ENCODE results near the gene ADGRL3. TPM values are rescaled to one million over a fixed set of nuclear protein-coding genes. Genes with fewer than 3 reads are reported as not detected.
"Not testable (repeated sequence)": the region's sequence is repeated elsewhere in the genome, so short reads cannot be mapped to it uniquely, and the experiment has no call there.

ADGRL3 gene
- total RNA-seq, 2 experiments from 2014 or later = not detected

DNA sequence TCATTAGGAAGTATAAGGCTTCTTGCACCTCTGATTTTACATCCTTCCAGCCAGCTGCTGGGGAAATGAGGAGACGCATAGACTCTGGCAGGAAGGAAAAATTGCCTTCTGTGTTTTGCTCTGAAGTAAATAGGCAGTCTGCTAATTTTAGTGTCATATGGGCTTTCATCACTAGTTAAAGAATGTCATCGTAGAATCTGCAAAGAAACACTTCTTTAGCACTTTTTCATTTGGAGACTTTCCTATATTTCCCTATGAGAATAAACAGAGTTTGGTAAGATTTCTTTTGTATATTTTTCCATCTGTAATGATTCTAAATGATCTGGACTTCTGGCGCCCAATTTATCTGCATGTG is 3.3 kb downstream of the ADGRL3 start:
- intact Hi-C loops (cut with micrococcal nuclease) = no loop called here
- no peak for ATAC-seq
- Mint-ChIP-seq H3K4me3 (no peak overlapping the region), H3K27ac (no peak overlapping the region), H3K27me3 (peaks cover 46% of the 10 kb centered on the region), H3K9me3 (peaks cover 1% of the 10 kb centered on the region), H3K4me1 (ENCODE audit: low read depth) (peaks cover 2% of the 10 kb centered on the region), H3K36me3 (ENCODE audit: low read depth) (peaks cover 3% of the 10 kb centered on the region)
- TF ChIP-seq, protein P1, sequence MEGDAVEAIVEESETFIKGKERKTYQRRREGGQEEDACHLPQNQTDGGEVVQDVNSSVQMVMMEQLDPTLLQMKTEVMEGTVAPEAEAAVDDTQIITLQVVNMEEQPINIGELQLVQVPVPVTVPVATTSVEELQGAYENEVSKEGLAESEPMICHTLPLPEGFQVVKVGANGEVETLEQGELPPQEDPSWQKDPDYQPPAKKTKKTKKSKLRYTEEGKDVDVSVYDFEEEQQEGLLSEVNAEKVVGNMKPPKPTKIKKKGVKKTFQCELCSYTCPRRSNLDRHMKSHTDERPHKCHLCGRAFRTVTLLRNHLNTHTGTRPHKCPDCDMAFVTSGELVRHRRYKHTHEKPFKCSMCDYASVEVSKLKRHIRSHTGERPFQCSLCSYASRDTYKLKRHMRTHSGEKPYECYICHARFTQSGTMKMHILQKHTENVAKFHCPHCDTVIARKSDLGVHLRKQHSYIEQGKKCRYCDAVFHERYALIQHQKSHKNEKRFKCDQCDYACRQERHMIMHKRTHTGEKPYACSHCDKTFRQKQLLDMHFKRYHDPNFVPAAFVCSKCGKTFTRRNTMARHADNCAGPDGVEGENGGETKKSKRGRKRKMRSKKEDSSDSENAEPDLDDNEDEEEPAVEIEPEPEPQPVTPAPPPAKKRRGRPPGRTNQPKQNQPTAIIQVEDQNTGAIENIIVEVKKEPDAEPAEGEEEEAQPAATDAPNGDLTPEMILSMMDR (IDR thresholded peaks at IDR 0.05) = no peak
- CTCF ChIA-PET = no interaction called here
- POLR2A ChIA-PET = no interaction called here
- no peak for DNase-seq

DNA sequence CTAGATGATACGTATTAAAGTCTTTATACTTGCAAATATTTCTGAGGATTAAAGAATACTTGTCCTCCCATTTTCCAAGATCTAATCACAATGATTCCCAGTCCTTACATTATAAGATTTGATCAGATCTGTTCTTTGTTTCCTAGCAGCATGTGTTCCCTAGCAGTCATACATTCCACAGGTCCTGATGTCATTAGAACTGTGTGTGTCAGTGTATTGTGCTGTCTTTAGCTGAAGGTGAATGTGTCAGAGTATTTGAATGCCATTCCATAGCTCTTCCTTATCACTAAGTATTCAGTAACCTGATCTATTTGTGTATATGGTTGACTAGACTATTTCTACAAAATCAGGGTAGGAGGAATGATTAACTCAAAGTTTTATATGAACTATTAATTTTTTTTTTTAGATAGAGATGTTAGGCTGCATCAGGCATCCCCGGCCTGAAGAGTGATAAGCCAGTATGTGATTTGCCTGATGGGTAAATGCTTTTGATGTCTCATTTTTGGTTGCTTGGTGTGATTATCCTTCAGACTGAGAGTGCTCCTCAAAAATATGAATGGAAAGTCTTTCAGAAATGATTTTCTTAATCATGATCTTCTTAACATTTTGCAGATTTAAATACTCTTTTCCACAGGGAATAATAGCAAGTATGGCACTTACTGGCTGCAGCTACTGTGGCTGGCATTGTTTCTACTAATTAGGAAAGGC is 4.4 kb downstream of the ADGRL3 start:
- no peak overlapping the region for H3K27ac Mint-ChIP-seq
- H3K36me3 Mint-ChIP-seq (ENCODE audit: low read depth) = peaks cover 3% of the 10 kb centered on the region
- TF ChIP-seq, protein P1 (IDR thresholded peaks at IDR 0.05) = no peak
- peaks cover 2% of the 10 kb centered on the region for H3K4me1 Mint-ChIP-seq (ENCODE audit: low read depth)
- DNase-seq (no peak), ATAC-seq (no peak)
- CTCF ChIA-PET = no interaction called here
- no peak overlapping the region for H3K4me3 Mint-ChIP-seq
- intact Hi-C loops (cut with micrococcal nuclease) = no loop called here
- H3K9me3 Mint-ChIP-seq = peaks cover 1% of the 10 kb centered on the region
- H3K27me3 Mint-ChIP-seq = peaks cover 37% of the 10 kb centered on the region
- POLR2A ChIA-PET = no interaction called here

DNA sequence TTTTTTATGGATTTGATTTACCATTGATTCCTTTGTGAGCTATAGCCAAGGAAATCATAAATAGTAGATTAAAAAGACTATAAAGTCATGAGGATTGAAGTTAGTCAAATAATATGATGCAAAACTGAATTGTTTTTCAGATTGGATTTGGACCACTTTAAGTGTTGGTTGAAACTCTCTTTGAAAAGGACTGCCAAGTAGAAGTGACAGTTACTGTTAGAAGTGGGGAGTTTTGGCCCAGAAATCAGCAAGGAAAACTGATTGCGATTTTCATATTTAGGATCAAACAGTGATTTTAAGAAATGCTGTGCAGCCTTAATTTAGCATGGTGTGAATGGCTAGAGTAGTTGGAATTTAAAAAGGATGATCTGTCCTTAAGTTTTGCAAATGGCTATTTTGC is 4.9 kb downstream of the ADGRL3 start:
- peaks cover 2% of the 10 kb centered on the region for H3K36me3 Mint-ChIP-seq (ENCODE audit: low read depth)
- H3K4me1 Mint-ChIP-seq (ENCODE audit: low read depth) = peaks cover 2% of the 10 kb centered on the region
- intact Hi-C loops (cut with micrococcal nuclease) = no loop called here
- POLR2A ChIA-PET = no interaction called here
- H3K4me3 Mint-ChIP-seq = no peak overlapping the region
- no peak overlapping the region for H3K27ac Mint-ChIP-seq
- H3K9me3 Mint-ChIP-seq = peaks cover 1% of the 10 kb centered on the region
- CTCF ChIA-PET = no interaction called here
- DNase-seq (no peak), ATAC-seq (no peak)
- H3K27me3 Mint-ChIP-seq = peaks cover 33% of the 10 kb centered on the region
- TF ChIP-seq, protein P1 (IDR thresholded peaks at IDR 0.05) = no peak

DNA sequence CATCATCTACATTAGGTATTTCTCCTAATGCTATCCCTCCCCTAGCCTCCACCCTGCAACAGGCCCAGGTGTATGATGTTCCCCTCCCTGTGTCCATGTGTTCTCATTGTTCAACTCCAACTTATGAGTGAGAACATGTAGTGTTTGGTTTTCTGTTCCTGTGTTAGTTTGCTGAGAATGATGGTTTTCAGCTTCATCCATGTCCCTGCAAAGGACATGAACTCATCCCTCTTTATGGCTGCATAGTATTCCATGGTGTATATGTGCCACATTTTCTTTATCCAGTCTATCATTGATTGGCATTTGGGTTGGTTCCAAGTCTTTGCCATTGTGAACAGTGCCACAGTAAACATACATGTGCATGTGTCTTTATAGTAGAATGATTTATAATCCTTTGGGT is 7.0 kb downstream of the ADGRL3 start:
- DNase-seq; ATAC-seq; H3K27ac Mint-ChIP-seq; H3K9me3 Mint-ChIP-seq; H3K4me1 Mint-ChIP-seq (ENCODE audit: low read depth); H3K4me3 Mint-ChIP-seq; CTCF ChIA-PET; H3K36me3 Mint-ChIP-seq (ENCODE audit: low read depth); intact Hi-C loops (cut with micrococcal nuclease); POLR2A ChIA-PET: not testable (repeated sequence)
- peaks cover 17% of the 10 kb centered on the region for H3K27me3 Mint-ChIP-seq

DNA sequence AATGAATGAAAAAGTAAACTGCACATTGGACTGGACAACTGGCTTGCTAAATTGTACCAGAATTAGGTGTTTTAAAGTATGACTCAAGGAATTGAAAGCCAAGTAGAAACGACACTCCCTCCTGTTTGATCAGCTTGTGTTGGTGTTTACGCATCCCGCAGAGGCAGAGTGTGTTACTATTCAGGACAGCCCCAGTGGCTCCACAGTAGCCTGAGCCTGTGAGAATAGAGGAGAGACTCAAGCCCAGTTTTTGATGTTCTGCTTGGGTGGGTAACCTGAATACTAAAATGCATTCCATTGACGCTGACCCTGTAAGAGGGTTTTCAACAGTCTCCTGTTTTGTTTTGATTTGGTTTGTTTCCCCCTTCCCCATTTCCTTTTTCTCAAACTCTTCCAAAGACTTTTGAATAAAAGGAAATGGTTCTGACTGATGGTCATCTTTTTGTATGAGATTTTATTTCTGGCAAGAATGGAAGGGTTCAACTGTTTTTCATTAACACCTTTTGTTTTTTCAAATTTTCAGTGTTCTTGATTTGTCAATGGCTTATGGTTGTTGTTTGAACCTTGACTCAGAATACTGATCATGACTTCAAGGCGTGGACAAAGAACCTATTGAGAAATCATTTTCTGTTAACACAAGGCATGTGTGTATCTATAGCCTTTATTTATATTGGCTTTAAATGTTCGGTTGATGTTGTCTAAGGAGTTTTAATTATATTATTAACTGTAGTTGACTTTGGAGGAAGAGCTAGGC is 10.2 kb downstream of the ADGRL3 start:
- ATAC-seq (no peak), DNase-seq (no peak)
- intact Hi-C loops (cut with micrococcal nuclease) = no loop called here
- no peaks in the 10 kb centered on the region for H3K27me3 Mint-ChIP-seq
- POLR2A ChIA-PET = no interaction called here
- no peak overlapping the region for H3K27ac Mint-ChIP-seq
- H3K9me3 Mint-ChIP-seq = peaks cover 2% of the 10 kb centered on the region
- CTCF ChIA-PET = no interaction called here
- no peak overlapping the region for H3K4me3 Mint-ChIP-seq
- H3K4me1 Mint-ChIP-seq (ENCODE audit: low read depth) = no peaks in the 10 kb centered on the region
- no peaks in the 10 kb centered on the region for H3K36me3 Mint-ChIP-seq (ENCODE audit: low read depth)
- TF ChIP-seq, protein P1 (IDR thresholded peaks at IDR 0.05) = no peak
